Stimulated activated CD4-positive, alpha-beta T cell treated with anti-CD3 and anti-CD28 coated beads, Interleukin-1b, Interleukin-23, amount 100 ng/mL, for 24 hours (primary cell): ENCODE data around the gene PHLDB2.
A peak's percentile ranks its signal among the peaks of the same experiment; 100 is the strongest.

Experiments used
- DNase-seq, 4 experiments: peaks; one replicate each; pipeline ENCODE4 v3.0.0-alpha.2; 2020; ENCODE audit warnings: low read depth in 4 of 4, low spot score in 1 of 4

The PHLDB2 gene

GRCh38 chr3:111989061-111989678, 130.1 kb downstream of the PHLDB2 start:
- DNase-seq = no peak

GRCh38 chr3:111993038-111993437, 134.0 kb downstream of the PHLDB2 start:
- DNase-seq = no peak

- no peak for DNase-seq
Observed at GRCh38 chr3:111998636-111999483, 139.8 kb downstream of the PHLDB2 start, which contains the start of gene TAGLN3. Gene TAGLN3, plus strand, starts transcription at chr3:111998922. Its CDS starts 501 bp downstream, at chr3:111999423.

GRCh38 chr3:111999484-112000324, 140.6 kb downstream of the PHLDB2 start:
- DNase-seq = no peak

GRCh38 chr3:112000367-112000771, 141.3 kb downstream of the PHLDB2 start:
- no peak for DNase-seq

GRCh38 chr3:112000966-112001365, 141.9 kb downstream of the PHLDB2 start:
- no peak for DNase-seq

GRCh38 chr3:112001526-112001925, 142.5 kb downstream of the PHLDB2 start:
- DNase-seq = no peak

GRCh38 chr3:112002096-112002971, 143.3 kb downstream of the PHLDB2 start:
- DNase-seq = peak in 3 of 4 experiments; percentile 19 to 46 (median 33)

- no peak for DNase-seq
Observed at GRCh38 chr3:112003321-112004080, 144.4 kb downstream of the PHLDB2 start.

GRCh38 chr3:112004187-112004586, 145.1 kb downstream of the PHLDB2 start:
- no peak for DNase-seq

- no peak for DNase-seq
Observed at GRCh38 chr3:112004669-112005068, 145.6 kb downstream of the PHLDB2 start.

- DNase-seq = no peak
Observed at GRCh38 chr3:112005091-112005672, 146.1 kb downstream of the PHLDB2 start.

- no peak for DNase-seq
Observed at GRCh38 chr3:112007633-112008032, 148.6 kb downstream of the PHLDB2 start.

- DNase-seq = no peak
Observed at GRCh38 chr3:112009670-112010069, 150.6 kb downstream of the PHLDB2 start.

- DNase-seq = no peak
Observed at GRCh38 chr3:112010636-112011035, 151.6 kb downstream of the PHLDB2 start.

- DNase-seq = no peak
Observed at GRCh38 chr3:112011376-112011940, 152.4 kb downstream of the PHLDB2 start.

GRCh38 chr3:112012205-112012992, 153.3 kb downstream of the PHLDB2 start:
- no peak for DNase-seq

GRCh38 chr3:112013058-112013783, 154.2 kb downstream of the PHLDB2 start:
- DNase-seq = peak in 3 of 4 experiments; percentile 34 to 47 (median 42)
